HG03095 (cell line): Measurements from ENCODE around the gene GLP1R.

Experiments
- ATAC-seq: cut with Tn5 transposase; IDR thresholded peaks from one replicate; pipeline ENCODE4 v1.9.1; 2021; ENCODE audit warnings: moderate library complexity; ENCODE audit not compliant: unreplicated experiment

Gene GLP1R

DNA sequence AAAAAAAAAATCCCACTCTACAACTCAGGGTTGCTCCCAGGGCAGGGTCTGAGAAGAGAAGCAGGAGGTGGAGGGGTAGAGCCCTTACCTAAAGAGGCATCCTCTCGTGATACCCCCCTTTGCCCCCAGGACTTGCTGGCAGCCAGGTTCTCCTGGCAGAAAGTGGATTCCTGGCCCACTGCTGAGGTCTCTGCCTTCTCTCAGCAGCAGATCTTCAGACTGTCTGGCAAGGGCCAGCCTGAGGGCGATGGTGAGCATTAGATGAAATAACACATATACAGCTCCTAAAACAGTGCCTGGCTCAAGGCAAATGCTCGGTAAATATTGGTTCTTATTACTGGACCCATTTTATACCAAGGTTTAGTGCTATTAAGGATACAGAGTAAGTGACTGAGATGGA lies 4.8 kb upstream of the GLP1R start:
- ATAC-seq: no peak

DNA sequence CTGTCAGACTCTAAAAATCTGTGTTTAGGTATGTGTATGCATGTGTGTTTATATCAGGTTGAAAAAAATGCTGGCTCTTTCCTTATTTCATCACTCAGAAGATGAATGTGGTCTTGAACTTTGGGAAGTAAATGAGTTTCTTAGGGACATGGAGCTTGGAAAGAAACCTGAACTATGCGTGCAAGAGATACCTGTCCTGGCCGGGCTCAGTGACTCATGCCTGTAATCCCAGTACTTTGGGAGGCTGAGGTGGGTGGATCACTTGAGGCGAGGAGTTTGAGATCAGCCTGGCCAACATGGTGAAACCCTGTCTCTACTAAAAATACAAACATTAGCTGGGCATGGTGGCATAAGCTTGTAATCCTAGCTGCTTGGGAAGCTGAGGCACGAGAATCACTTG lies 4.4 kb upstream of the GLP1R start:
- no peak for ATAC-seq

DNA sequence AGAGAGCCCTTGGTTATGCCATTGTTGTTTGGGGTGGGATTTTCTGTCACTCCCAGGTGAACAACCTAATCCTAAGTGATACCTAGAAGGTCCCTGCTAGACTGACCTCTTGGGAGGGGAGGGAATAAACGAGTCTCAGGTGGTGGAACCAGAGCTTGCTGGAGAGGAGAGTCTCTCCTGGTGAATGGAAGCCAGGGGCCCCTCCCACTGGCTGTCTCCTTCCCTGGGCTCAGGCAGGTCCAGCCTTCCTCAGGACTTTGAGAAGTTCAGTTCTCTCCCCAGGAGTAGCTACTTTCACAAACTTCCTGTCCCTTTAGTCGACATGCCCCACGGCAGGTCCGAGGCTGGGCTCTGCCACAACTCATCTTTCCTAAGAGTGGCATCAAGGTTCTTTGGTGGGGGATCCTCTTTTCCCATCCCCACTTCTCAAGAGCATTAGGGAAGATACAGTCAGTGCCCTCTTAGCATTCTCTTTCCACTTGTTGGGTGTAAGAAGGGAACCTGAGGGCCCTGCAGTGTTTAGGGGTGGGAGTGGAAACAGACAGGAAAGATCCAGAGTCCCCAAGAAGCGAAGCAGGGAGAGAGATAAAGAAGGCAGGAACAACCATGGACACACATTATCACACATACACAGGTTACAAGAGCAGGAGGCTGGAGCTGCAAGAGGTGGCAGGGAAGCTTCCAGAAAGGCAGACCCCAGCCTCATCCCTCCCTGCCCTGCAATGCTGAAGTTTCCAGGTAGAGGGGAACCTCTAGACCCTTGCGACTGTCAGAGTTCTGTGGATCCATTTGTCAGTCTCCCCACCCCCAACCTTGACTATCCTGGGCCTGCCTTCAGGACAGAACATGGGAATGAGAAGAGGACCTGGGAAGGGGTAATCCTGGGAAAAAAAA lies 900 bp upstream of the GLP1R start:
- ATAC-seq: no peak

DNA sequence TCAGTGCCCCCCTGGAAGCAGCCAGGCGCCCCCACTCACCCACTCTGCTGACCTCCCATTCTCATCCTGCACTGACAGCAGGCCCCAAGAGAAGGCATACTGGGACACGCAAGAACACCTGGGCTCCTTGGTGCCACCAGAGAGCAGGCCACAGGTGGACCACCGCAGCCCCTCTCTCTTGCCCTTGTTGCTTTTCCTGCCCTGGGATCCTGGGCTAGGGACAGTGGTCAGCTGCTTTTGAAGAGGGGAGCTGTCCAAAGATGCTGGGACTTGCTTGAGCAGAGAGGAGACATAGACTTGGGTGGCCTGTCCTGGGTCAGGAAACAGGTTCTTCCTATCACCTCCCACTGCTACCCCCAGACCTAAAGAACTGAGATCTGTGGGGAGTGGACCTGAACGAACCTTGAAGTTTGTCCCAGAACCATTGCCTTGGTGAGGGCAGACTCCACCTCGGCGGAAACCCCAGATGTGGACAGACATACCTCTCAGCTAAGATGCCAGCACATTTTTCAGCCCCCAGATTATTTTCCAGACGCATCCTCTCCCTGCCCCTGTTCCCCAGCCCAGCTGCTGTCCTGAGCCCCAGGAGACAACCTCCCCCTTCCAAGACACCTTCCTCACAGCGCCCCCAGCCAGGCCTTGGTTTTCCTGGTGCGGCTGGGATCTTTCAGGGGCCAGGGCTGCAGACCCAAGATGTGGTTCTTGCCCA lies 1.1 kb downstream of the GLP1R start:
- no peak for ATAC-seq

DNA sequence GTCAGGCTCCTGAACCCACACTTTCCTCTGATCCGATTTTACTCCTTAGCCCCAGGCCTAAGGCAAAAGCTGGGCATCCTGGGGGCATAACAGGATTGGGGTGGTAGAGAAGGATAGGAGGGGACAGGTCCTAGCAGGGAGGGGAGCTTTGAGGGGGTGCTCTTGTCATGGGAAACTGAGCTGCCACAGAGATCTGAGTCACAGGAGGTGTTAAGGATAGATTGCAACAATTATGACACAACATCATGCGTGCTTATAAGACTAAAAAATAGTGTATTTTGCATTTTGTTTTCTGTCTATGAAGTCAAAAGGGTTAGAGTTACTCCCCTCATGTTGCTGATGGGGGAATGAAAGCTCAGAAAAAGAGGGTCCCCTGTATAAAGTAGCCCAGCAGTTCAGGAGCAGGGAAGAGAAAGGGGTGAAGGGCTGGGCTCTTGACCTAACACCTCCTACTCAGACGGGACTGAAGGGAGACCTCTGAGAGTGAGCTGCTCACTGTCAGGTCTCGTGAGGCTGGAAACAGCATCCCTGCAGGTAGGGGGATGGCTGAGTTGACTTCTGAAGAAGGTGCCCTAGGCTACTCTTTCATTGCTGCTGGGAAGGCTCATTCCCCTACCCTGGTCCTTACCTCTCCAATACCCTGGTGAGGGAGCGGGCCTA lies 2.0 kb downstream of the GLP1R start:
- no peak for ATAC-seq

DNA sequence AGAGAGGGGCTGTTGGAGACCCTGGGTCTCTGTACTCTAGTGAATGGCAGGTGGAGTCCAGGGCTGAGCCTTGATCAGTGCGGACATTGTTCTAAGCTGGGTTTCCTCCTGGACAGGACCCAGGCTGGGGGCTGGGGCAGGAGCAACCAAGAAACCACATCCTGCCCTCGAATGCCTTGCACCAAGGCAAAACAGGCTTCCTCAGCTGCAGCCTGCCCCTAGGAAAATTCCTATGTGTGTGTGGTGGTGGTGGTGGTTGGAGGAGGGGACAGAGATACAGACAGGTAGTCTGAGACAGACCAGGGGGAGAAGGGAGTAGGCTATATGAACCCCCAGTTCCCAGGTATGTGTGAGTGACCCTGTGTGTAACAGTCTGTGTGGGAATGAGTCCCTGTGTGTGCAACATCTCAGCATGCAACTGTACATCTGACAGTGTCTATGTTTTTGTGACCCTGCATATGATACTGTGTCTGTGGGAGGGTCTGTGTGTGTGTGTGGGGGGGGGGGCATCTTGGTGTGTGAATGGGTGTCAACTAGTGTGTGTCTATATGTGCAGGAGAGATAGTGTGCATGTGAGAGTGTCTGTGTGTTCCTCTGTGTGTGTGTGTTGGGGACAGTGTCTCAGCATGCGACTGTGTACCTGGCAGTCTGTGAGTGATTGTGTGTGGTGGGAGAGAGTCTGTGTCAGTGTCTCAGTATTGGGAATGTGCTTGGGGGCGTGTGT lies 3.0 kb downstream of the GLP1R start:
- no peak for ATAC-seq

DNA sequence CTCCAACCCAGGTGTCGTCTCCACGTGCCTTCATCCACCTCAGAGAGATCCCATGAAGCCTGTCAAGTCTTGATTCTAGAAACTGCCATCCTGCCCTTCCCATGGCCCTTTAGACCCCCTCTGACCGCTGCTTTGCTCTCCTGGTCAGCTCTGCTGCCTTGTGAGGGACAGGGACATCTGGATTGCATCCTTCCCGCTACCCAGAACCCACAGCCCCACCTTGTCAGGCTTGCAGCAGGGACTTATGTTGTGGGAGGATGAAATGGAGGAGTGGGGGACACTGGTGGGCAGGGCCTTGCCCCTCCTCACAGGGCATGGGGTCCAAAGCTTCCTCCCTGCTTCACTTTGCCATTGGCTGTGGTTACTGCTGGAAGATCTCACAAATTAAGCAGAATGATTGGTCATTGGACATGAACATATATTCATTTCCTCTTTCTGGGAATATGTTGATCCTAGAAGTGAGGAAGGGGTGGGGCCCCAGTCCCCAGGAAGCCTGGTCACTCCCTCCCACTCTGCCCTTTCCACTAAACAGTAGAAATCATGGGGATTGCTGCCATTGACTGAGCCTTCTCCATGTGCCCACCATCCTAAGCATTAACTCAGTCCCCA lies 4.5 kb downstream of the GLP1R start:
- ATAC-seq: no peak

DNA sequence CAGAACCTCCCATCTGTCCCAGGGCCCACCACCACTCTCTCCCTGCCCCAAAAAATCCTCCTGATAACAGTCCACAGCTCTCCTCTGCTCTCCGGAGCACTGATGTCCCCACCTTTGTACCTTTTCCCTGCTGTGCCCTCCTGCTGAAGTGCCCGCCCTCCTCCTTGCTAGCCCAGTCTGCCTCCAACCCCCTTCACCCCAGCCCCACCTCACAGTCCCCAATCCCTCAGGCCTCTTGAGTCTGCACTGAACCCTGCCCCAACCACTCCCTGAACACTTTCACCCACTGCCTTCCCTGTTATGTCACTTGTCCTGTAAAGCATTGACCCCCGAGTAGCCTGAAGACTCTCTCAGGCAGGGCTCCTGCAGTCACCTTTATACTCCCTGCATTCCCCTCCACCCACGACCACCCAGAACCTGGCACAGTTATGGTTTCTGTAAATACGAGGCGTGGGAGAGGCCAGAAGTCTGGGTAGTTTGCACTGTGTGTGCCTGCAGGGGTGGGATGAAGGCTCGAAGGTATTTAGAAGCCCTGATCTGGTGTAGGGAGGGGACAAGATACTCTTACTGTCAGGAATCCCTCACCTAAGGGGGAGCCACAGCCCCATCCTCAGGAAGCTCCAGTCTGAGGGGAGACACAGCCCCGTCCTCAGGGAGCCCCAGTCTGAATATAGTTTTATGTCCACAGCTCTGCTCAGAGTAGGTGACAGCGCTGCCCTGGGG lies 5.4 kb downstream of the GLP1R start:
- no peak for ATAC-seq

DNA sequence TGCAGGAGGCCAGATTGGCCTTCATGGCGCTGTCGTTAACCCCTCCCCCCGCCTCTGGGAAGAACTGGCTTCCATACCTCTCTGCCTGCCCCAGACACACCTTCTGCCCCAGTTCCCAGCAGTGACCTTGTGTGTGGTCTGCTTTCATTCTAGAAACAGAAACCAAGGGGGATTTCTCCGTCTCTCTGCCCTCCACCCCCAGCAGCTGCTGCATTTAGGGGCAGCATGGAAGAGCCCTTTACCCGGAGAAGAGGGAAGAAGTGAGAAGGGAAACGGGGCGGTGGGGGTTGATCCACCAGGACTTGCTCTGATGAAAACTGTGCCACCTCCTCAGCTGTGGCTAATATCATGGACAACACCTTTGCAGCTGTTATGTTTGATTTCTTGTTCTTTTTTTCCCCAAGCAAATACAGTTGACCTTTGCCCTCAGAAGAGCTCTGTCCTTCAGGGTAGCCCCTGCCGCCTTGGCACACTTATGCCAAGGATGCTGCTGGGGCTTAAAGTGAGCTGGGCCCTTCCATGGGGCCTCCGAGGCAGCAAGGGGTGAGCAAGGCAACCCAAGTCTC lies 6.1 kb downstream of the GLP1R start:
- ATAC-seq: no peak

DNA sequence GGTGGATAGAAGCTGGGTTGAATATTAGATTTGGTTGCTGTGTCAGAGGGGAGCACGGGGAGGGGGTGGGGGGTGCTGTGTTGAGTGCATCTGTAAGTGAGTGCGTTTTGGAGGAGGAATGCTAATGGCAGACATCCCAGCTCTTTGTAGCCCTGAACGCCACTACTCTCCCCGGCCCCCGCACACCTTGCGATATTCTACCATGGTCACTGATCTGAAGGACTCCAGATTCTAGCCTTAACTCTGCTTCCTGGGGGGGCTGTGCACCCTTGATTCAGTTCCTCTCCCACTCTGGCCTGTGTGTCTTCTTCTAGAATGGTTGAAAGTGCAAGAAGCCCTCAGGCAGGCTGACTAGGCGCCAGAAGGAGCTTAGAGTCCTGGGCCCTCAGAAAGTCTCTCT lies 7.1 kb downstream of the GLP1R start:
- ATAC-seq: no peak

DNA sequence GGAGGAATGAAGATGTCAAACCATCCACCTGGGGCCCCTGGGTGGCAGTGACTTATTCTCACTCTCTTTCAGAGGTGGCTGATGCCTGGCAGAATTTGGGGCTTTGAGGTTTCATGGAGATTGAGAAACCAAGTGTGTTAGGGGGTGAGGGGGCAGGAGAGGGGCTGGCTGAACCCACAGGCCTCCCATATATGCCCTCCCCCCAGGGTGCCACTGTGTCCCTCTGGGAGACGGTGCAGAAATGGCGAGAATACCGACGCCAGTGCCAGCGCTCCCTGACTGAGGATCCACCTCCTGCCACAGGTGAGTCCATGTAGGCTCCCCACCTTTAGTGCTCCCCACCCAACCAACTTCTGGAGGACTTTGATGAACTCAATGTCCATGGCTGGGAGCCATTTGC lies 7.6 kb downstream of the GLP1R start:
- no peak for ATAC-seq

DNA sequence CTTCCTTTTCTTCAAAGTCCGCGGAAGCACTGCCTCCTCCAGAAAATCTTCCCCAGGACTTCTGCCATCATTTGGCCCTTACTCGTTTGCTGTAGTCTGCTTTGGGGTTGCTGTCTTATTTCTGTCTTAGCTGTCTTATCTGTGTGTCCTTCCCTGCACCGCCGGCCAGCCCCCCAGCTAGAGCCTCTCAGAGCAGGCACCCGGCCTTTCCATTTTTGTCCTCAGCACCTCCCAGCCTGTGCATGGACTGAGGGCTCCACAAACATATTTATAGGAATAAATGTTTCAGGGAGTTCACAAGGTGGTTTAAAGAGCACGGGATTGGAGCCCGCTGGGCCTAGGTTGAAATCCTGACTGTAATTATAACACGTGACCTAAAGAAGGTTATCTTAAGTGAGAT lies 8.1 kb downstream of the GLP1R start:
- no peak for ATAC-seq

DNA sequence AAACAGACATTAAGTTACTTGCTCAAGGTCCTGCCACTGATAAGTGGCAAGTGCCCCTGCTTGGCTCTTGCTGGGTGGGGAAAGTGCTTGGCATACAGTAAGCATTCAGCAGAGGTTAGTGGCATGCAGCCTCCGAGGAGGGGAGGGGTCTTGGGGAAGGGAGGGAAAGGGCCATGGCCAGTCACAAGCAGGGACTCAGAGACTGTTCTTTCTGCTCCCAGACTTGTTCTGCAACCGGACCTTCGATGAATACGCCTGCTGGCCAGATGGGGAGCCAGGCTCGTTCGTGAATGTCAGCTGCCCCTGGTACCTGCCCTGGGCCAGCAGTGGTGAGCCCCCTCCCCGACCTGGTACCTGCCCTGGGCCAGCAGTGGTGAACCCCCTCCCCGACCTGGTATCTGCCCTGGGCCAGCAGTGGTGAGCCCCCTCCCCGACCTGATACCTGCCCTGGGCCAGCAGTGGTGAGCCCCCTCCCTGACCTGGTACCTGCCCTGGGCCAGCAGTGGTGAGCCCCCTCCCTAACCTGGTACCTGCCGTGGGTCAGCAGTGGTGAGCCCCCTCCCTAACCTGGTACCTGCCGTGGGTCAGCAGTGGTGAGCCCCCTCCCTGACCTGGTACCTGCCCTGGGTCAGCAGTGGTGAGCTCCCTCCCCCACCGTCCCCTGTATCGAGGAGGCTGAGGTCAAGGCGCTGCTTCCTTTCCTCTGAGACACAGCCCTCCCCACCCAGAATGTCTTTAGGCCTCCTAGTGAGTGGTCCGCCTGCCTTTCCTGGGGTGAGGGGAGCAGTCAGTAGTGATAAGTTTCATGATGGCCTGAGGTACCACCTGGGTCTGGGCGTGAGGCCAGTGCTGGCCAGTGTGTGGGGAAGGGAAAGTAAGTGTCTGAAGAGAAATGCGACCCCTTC lies 8.9 kb downstream of the GLP1R start:
- ATAC-seq: no peak

DNA sequence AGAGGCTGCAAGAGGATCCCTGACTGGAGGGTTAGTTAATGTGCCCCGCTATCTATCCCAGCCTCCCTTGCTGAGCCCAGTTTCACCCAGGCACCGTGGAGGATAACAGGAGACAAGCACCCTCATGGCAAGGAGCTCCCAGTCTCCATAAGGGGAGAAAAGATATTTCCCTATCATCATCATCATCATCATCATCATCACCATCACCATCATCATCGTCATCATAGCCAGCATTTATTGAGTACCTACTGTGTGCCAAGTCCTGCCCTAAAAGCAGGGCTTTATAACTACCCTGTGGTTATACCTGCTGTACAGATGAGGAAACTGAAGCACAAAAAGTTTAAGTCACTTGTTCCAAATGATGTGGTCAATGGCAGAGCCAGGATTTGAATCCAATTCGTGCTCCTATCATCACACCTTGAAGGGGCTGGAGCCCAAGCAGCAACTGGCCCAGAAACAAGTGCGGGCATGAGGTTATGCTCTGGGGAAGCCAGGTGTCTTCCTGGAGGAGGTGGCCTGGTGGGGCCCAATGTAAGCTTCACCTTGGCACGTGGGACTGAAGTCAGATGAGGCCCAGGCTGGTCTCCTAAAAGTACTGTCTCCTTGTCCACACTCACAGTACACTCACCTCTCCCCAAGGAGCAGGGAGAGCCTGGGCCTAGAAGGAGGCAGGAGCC lies 10.0 kb downstream of the GLP1R start:
- ATAC-seq: no peak

DNA sequence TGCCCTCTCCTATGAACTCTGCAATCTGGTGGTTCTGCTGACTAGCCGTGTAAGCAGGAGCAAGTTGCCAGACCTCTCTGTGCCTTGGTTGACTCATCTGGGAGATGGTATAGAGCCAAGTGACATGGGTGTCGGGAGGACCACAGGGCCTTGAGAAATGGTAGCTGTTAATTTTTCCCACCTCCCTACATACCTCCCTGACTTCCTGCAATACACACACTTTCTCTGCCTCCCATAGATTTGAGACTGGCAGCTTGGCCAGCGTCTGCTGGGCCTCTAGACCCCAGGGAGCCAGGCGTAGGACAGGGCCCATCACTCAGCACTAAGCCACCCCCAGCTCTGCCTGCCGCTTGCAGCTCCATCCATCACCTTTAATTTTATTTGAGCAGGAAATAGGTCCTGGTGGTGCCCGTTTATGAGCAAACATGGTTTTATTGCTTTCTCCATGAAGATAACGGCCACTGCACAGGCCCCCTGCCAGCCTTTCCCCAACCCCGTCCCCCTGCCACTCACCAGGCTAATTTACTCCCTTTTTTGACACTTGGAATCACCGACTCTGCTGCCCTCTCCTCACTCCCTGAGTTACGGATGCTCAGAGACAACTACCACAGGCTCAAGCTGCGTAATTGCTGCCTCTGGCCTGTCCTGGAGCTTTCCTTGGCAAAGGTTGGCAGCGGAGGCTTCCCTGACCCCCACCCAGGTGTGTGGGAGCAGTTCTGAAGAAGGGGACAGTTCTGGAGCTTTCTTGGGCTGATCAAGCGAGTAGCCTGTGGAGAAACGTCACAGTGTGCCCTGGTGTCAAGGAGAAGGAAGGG lies 11.1 kb downstream of the GLP1R start:
- no peak for ATAC-seq

DNA sequence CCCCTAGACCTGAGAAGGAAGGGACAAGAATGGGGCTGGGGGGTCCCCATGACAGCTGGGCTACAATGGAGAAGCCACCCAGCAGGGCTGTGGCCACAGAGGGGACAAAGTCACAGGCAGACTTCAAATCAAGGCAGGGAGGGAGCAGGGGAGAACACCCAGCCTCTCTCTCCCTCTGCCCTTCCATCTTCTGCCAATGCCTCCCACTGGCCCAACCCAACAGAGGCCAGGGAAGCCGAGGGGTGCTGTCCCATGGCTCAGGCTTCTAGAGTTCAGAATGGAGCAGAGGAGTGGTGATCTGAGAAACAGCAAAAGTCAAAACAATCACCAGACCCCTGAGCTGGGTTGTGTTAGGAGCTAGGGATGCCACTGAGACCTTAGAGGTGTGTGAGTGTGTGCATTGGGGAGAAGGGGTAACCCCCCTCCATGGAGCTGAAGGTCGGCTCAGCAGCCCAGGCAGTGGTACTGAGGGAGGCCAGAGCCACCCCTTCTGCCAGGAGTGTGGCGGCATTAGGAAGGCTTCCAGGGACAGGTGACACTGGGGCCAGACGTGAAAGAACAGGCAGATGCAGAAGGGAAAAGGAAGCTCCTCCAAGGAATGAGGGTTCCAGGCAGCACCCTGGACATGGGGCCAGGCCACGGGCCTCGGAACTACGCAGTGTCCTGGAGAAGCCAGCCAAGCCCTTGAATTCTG lies 12.0 kb downstream of the GLP1R start:
- ATAC-seq: no peak

DNA sequence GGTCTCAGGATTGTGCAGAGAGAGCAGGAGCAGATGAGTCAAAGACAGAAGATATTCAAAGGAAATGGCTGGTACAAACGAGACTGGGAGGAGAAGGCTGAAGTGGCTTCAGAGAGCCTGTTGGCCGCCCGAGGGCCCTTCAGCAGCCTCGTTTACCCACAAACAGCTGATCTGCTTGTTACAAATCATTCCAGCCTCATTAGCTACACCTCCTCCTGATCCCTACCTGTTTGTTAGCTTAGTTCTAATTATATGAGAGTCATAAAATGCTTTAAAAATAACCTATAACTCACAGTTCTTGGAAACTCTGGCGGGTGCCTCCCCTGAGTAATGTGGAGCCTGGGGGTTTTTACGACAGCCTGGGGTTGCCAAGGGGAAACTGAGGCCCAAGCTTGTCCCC lies 12.6 kb downstream of the GLP1R start:
- no peak for ATAC-seq
